ENCODE measurements around the gene CPEB2. TPM values are rescaled to one million over a fixed set of nuclear protein-coding genes. Genes with fewer than 3 reads are reported as not detected.

Gene CPEB2
- total RNA-seq, 2 experiments from 2014 or later = 4.4 to 5.4 TPM

- peak; percentile 62 for DNase-seq
- intact Hi-C loops (cut with micrococcal nuclease) = loop anchor here (1.0 to 5.0 kb wide), 10 partner anchors 129 to 1474 kb away; partner anchors contain the start of gene TAPT1
- H3K4me3 Mint-ChIP-seq = peak overlapping the region; percentile 88
- peak overlapping the region; percentile 93 for H3K27ac Mint-ChIP-seq
- H3K27me3 Mint-ChIP-seq (ENCODE audit: low read depth) = no peaks in the 10 kb centered on the region
- peaks cover 13% of the 10 kb centered on the region for H3K4me1 Mint-ChIP-seq (ENCODE audit: low read depth)
- no peaks in the 10 kb centered on the region for H3K36me3 Mint-ChIP-seq (ENCODE audit: low read depth)
- H3K9me3 Mint-ChIP-seq = no peaks in the 10 kb centered on the region
- CTCF ChIA-PET = interaction anchor here (0.8 to 1.7 kb wide), 3 partner anchors 65 to 1345 kb away, joined by 3 to 4 read pairs (median 3); no protein-coding TSS in a partner anchor
Measured at GRCh38 chr4:15001248-15001868, 923 bp upstream of the CPEB2 start.

GRCh38 chr4:15002659-15003400 lies 549 bp downstream of the CPEB2 start:
- Mint-ChIP-seq H3K4me1 (ENCODE audit: low read depth) (peaks cover 12% of the 10 kb centered on the region), H3K36me3 (ENCODE audit: low read depth) (no peaks in the 10 kb centered on the region), H3K27me3 (ENCODE audit: low read depth) (no peaks in the 10 kb centered on the region), H3K9me3 (no peaks in the 10 kb centered on the region), H3K27ac (peak overlapping the region; percentile 94), H3K4me3 (peak overlapping the region; percentile 88)
- CTCF ChIA-PET = no interaction called here
- intact Hi-C loops (cut with micrococcal nuclease) = loop anchor here (1.0 to 5.0 kb wide), 21 partner anchors 78 to 1519 kb away; partner anchors contain the start of genes BOD1L1, FAM200B, FBXL5 and RAB28
- DNase-seq = peak; percentile 73

GRCh38 chr4:15003401-15003890 lies 1.2 kb downstream of the CPEB2 start:
- no peaks in the 10 kb centered on the region for H3K27me3 Mint-ChIP-seq (ENCODE audit: low read depth)
- H3K36me3 Mint-ChIP-seq (ENCODE audit: low read depth) = no peaks in the 10 kb centered on the region
- peaks cover 12% of the 10 kb centered on the region for H3K4me1 Mint-ChIP-seq (ENCODE audit: low read depth)
- peak overlapping the region; percentile 77 for H3K27ac Mint-ChIP-seq
- intact Hi-C loops (cut with micrococcal nuclease) = loop anchor here (2.0 to 5.0 kb wide), 12 partner anchors 79 to 1476 kb away; partner anchors contain the start of gene TAPT1
- DNase-seq = peak; percentile 65
- no peaks in the 10 kb centered on the region for H3K9me3 Mint-ChIP-seq
- H3K4me3 Mint-ChIP-seq = peak overlapping the region; percentile 88
- CTCF ChIA-PET = no interaction called here

- Mint-ChIP-seq H3K27me3 (ENCODE audit: low read depth) (no peaks in the 10 kb centered on the region), H3K27ac (peak overlapping the region; percentile 53), H3K4me3 (peak overlapping the region; percentile 88), H3K9me3 (no peaks in the 10 kb centered on the region), H3K4me1 (ENCODE audit: low read depth) (peaks cover 12% of the 10 kb centered on the region), H3K36me3 (ENCODE audit: low read depth) (no peaks in the 10 kb centered on the region)
- CTCF ChIA-PET = no interaction called here
- DNase-seq = peak; percentile 50
- intact Hi-C loops (cut with micrococcal nuclease) = loop anchor here (1.0 to 5.0 kb wide), 13 partner anchors 79 to 1477 kb away; partner anchors contain the start of gene TAPT1
Measured at GRCh38 chr4:15003891-15004738, 1.8 kb downstream of the CPEB2 start.

GRCh38 chr4:15004739-15005301 lies 2.5 kb downstream of the CPEB2 start:
- peak overlapping the region; percentile 85 for H3K27ac Mint-ChIP-seq
- no peaks in the 10 kb centered on the region for H3K36me3 Mint-ChIP-seq (ENCODE audit: low read depth)
- peak; percentile 60 for DNase-seq
- intact Hi-C loops (cut with micrococcal nuclease) = loop anchor here (1.0 to 5.0 kb wide), 10 partner anchors 133 to 1478 kb away; partner anchors contain the start of gene TAPT1
- H3K4me1 Mint-ChIP-seq (ENCODE audit: low read depth) = peaks cover 12% of the 10 kb centered on the region
- peak overlapping the region; percentile 88 for H3K4me3 Mint-ChIP-seq
- H3K9me3 Mint-ChIP-seq = no peaks in the 10 kb centered on the region
- CTCF ChIA-PET = no interaction called here
- H3K27me3 Mint-ChIP-seq (ENCODE audit: low read depth) = no peaks in the 10 kb centered on the region

- intact Hi-C loops (cut with micrococcal nuclease) = loop anchor here (1.0 kb wide), 1 partner anchor 215 kb away; no protein-coding TSS in a partner anchor
- no peak for DNase-seq
- Mint-ChIP-seq H3K36me3 (ENCODE audit: low read depth) (no peaks in the 10 kb centered on the region), H3K4me3 (peak overlapping the region; percentile 88), H3K27me3 (ENCODE audit: low read depth) (no peaks in the 10 kb centered on the region), H3K4me1 (ENCODE audit: low read depth) (peaks cover 12% of the 10 kb centered on the region), H3K9me3 (no peaks in the 10 kb centered on the region), H3K27ac (peak overlapping the region; percentile 85)
- CTCF ChIA-PET = interaction anchor here (0.7 to 0.9 kb wide), 2 partner anchors 224 to 1147 kb away, joined by 3 read pairs; no protein-coding TSS in a partner anchor
Measured at GRCh38 chr4:15005474-15006115, 3.3 kb downstream of the CPEB2 start.

- CTCF ChIA-PET = interaction anchor here (0.7 to 0.9 kb wide), 2 partner anchors 223 to 1148 kb away, joined by 3 read pairs; no protein-coding TSS in a partner anchor
- Mint-ChIP-seq H3K9me3 (no peaks in the 10 kb centered on the region), H3K4me3 (no peak overlapping the region), H3K27ac (no peak overlapping the region), H3K36me3 (ENCODE audit: low read depth) (no peaks in the 10 kb centered on the region), H3K27me3 (ENCODE audit: low read depth) (no peaks in the 10 kb centered on the region), H3K4me1 (ENCODE audit: low read depth) (peaks cover 12% of the 10 kb centered on the region)
- intact Hi-C loops (cut with micrococcal nuclease) = loop anchor here (1.0 kb wide), 1 partner anchor 216 kb away; no protein-coding TSS in a partner anchor
- DNase-seq = no peak
Measured at GRCh38 chr4:15006416-15007024, 4.2 kb downstream of the CPEB2 start.

- H3K4me1 Mint-ChIP-seq (ENCODE audit: low read depth) = peaks cover 12% of the 10 kb centered on the region
- CTCF ChIA-PET = no interaction called here
- no peaks in the 10 kb centered on the region for H3K9me3 Mint-ChIP-seq
- H3K27ac Mint-ChIP-seq = no peak overlapping the region
- intact Hi-C loops (cut with micrococcal nuclease) = no loop called here
- H3K4me3 Mint-ChIP-seq = no peak overlapping the region
- no peak for DNase-seq
- no peaks in the 10 kb centered on the region for H3K27me3 Mint-ChIP-seq (ENCODE audit: low read depth)
- no peaks in the 10 kb centered on the region for H3K36me3 Mint-ChIP-seq (ENCODE audit: low read depth)
Measured at GRCh38 chr4:15007201-15007600, 4.9 kb downstream of the CPEB2 start.

- CTCF ChIA-PET = no interaction called here
Measured at GRCh38 chr4:15010038-15010585, 7.8 kb downstream of the CPEB2 start.

GRCh38 chr4:15011166-15011565 lies 8.9 kb downstream of the CPEB2 start:
- H3K4me1 Mint-ChIP-seq (ENCODE audit: low read depth) = peaks cover 5% of the 10 kb centered on the region
- H3K27me3 Mint-ChIP-seq (ENCODE audit: low read depth) = no peaks in the 10 kb centered on the region
- DNase-seq = no peak
- no peak overlapping the region for H3K27ac Mint-ChIP-seq
- no peak overlapping the region for H3K4me3 Mint-ChIP-seq
- no peaks in the 10 kb centered on the region for H3K36me3 Mint-ChIP-seq (ENCODE audit: low read depth)
- CTCF ChIA-PET = interaction anchor here (0.5 to 1.1 kb wide), 2 partner anchors 12 to 1357 kb away, joined by 3 read pairs; no protein-coding TSS in a partner anchor
- H3K9me3 Mint-ChIP-seq = no peaks in the 10 kb centered on the region
- intact Hi-C loops (cut with micrococcal nuclease) = no loop called here

More at GRCh38 chr4:15010038-15010585, 7.8 kb downstream of the CPEB2 start:
- Mint-ChIP-seq H3K4me3 (no peak overlapping the region), H3K4me1 (ENCODE audit: low read depth) (peaks cover 14% of the 10 kb centered on the region), H3K9me3 (no peaks in the 10 kb centered on the region), H3K36me3 (ENCODE audit: low read depth) (no peaks in the 10 kb centered on the region), H3K27me3 (ENCODE audit: low read depth) (no peaks in the 10 kb centered on the region), H3K27ac (no peak overlapping the region)
- DNase-seq = no peak
- intact Hi-C loops (cut with micrococcal nuclease) = loop anchor here (1.0 kb wide), 1 partner anchor 8 kb away; no protein-coding TSS in a partner anchor

Data from activated naive CD4-positive, alpha-beta T cell treated with anti-CD3 and anti-CD28 coated beads for 36 hours (primary cell).